NCI-H187 (cell line): ENCODE results near the gene SLC6A18.
"Not testable (repeated sequence)": the region's sequence is repeated elsewhere in the genome, so short reads cannot be mapped to it uniquely, and the experiment has no call there.

Source experiments
- DNase-seq, 2 experiments: peaks; one replicate each; lab custom pipeline; 2025; lab: John Stamatoyannopoulos, UW

SLC6A18 gene

GRCh38 chr5:1277781-1278180, 52.6 kb downstream of the SLC6A18 start:
- no peak for DNase-seq

GRCh38 chr5:1278216-1278615, 53.0 kb downstream of the SLC6A18 start:
- no peak for DNase-seq

GRCh38 chr5:1278656-1279442, 53.7 kb downstream of the SLC6A18 start:
- no peak for DNase-seq

- DNase-seq: no peak
These were observed 54.4 kb downstream of the SLC6A18 start for GRCh38 chr5:1279443-1280151.

GRCh38 chr5:1280177-1281037, 55.2 kb downstream of the SLC6A18 start:
- DNase-seq: no peak

GRCh38 chr5:1281038-1281882, 56.1 kb downstream of the SLC6A18 start:
- DNase-seq: no peak

GRCh38 chr5:1282131-1282992, 57.2 kb downstream of the SLC6A18 start:
- no peak for DNase-seq

GRCh38 chr5:1282993-1283728, 58.0 kb downstream of the SLC6A18 start:
- DNase-seq: not testable (repeated sequence)

- DNase-seq: not testable (repeated sequence)
These were observed 58.5 kb downstream of the SLC6A18 start for GRCh38 chr5:1283729-1284041.

GRCh38 chr5:1284336-1284970, 59.3 kb downstream of the SLC6A18 start:
- not testable (repeated sequence) for DNase-seq

- DNase-seq: no peak
These were observed 60.0 kb downstream of the SLC6A18 start for GRCh38 chr5:1285141-1285540.

GRCh38 chr5:1285883-1286291, 60.7 kb downstream of the SLC6A18 start:
- DNase-seq: no peak

GRCh38 chr5:1288439-1289335, 63.5 kb downstream of the SLC6A18 start:
- no peak for DNase-seq

- not testable (repeated sequence) for DNase-seq
These were observed 64.4 kb downstream of the SLC6A18 start for GRCh38 chr5:1289559-1289958.

- DNase-seq: not testable (repeated sequence)
These were observed 65.8 kb downstream of the SLC6A18 start for GRCh38 chr5:1290956-1291355.

GRCh38 chr5:1291611-1292080, 66.5 kb downstream of the SLC6A18 start:
- DNase-seq: peak; percentile 29 to 63

- DNase-seq: no peak
These were observed 67.0 kb downstream of the SLC6A18 start for GRCh38 chr5:1292139-1292538.

- no peak for DNase-seq
These were observed 67.8 kb downstream of the SLC6A18 start for GRCh38 chr5:1292846-1293415.
